Measurements from ENCODE around the gene SDHA. TPM values are rescaled to one million over a fixed set of nuclear protein-coding genes. Genes with fewer than 3 reads are reported as not detected.

SDHA gene
- total RNA-seq = 140 TPM

DNA sequence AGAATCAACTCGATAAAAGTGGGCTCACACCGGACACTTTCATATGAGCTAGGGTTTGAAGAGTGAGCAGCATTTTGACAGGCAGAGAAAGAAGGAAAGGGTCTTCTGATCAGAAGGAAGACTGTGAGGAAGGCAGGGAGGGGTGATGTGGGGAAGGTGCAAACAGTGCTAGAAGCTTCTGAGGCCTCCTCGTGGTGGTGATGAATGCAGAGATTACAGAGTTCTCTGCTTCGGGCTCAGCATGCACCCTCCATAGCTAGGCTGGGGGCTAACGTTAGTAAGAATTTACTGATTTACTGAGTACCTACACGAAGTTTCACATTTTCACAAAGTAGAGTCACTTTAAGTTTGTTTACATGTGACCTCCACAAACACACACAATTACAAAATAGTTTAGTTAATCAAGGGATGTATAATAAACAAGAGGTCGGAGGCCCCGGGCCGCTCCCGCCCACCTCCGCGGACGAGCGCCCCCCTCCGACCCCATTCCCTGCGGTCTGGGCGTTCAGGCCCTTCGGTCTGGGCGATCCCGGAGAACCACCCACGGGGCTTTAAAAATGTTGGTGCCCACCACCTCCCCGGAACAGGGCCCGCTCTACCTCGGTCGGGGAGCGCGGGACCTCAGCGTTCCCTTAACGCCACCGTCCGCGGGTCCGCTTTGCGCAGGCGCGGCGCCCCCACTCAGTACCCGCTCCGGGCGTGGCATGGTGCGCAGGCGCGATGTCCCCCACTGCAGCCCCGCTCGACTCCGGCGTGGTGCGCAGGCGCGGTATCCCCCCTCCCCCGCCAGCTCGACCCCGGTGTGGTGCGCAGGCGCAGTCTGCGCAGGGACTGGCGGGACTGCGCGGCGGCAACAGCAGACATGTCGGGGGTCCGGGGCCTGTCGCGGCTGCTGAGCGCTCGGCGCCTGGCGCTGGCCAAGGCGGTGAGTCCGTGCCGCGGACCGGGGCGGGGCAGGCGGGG, at the start of gene SDHA, which contains the start of gene CCDC127:
SDHA (plus strand) TSS at position 827 of the 963 bp plus-strand sequence; CDS start at position 863, 36 bp downstream.
CCDC127 (minus strand) TSS at position 660 of the 963 bp plus-strand sequence. CDS start 1,304 bp downstream, outside the sequence.
- DNase-seq (ENCODE audit: low spot score) = peak; percentile 97

DNA sequence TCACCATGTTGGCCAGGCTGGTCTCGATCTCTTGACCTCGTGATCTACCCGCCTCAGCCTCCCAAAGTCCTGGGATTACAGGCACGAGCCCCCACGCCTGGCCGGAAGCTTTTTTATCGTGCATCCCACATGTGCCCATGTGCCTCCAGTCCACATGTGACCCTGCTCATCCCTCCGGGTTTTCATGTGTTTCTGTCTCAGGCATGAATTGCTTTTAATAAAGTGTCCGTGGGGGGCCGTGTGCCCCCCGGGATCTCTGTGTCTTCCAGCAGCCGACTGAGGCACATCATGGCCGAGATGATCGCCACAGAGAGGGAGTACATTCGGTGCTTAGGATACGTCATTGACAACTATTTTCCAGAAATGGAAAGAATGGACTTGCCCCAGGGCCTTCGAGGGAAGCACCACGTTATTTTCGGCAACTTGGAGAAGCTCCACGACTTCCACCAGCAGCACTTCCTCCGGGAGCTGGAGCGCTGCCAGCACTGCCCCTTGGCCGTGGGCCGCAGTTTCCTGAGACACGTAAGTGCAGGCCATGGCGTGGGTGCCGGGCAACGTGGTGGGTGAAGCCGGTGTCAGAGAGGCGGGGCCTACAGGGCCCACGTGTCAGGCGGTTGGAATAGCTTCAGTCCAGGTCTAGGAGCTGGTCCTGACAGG, 48.9 kb upstream of the SDHA start:
- DNase-seq (ENCODE audit: low spot score) = peak; percentile 63

- no peak for DNase-seq (ENCODE audit: low spot score)
These were observed 48.4 kb upstream of the SDHA start for GRCh38 chr5:169728-170094.

DNA sequence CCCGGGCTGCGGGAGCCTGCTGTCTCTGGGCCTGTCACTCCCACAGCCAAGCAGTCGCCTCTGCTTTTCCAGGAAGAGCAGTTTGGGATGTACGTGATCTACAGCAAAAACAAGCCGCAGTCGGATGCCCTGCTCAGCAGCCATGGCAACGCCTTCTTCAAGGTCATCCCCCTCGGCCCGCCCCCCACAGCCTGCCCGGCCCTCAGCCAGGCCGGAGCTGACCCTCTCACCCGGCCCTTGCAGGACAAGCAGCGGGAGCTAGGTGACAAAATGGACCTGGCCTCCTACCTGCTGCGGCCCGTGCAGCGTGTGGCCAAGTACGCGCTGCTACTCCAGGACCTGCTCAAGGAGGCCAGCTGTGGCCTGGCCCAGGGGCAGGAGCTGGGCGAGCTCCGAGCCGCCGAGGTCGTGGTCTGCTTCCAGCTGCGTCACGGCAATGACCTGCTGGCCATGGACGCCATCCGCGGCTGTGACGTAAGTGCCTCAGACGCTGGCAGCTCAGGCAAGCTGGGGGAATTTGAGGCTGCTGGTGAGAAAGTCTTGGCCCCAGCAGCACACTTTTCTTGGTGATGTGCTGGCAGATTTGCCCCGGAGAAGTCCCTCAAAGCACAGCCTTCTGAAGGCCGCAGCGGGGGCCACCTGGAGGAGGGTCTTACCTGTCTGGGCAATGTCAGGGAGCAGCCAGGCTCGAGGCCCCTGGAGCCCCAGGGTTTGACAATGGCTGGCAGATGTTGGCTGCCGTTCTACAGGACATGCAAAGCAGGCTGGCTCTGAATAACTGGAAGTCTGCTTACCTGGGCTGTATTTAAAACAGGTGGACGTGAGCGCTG, 46.9 kb upstream of the SDHA start:
- no peak for DNase-seq (ENCODE audit: low spot score)

GRCh38 chr5:171801-172331, 46.3 kb upstream of the SDHA start:
- no peak for DNase-seq (ENCODE audit: low spot score)

DNA sequence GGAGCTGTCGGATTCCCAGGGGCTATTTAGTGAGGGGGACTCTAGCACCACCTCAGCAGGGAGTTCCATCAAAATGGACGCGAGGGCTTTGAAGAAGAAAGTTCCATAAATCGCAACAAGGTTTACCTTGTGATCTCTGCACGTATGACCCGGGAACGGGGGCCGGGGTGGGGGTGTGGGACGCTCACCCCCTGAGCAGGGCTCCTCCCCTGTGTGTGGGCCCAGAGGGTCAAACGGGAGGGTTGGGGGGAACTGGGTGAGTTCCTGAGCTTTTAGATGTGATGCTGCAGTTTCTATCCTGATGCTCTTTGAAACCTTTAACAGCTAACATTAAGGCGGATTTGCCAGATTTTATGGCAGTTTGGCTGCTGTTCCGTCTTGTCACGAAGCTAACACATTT, 45.7 kb upstream of the SDHA start:
- DNase-seq (ENCODE audit: low spot score) = no peak

DNA sequence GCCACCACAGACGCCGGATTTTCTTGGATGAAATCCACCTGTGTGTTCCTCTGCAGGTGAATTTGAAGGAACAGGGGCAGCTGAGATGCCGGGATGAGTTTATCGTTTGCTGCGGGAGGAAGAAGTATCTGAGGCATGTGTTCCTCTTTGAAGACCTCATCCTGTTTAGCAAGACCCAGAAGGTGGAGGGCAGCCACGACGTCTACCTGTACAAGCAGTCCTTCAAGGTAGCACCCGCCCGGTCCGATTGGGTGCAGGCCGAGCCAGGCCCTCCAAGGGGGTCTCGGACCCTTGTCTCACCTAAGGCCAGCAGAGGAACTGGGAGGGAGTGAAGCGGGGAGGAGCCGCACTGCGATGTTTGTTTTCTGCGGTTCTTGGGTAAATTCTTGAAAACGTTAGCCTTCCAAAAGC, 45.3 kb upstream of the SDHA start:
- DNase-seq (ENCODE audit: low spot score) = no peak

- DNase-seq (ENCODE audit: low spot score) = no peak
These were observed 44.5 kb upstream of the SDHA start for GRCh38 chr5:173392-174290.

GRCh38 chr5:174291-174600, 43.9 kb upstream of the SDHA start:
- no peak for DNase-seq (ENCODE audit: low spot score)

GRCh38 chr5:174876-175465, 43.1 kb upstream of the SDHA start:
- no peak for DNase-seq (ENCODE audit: low spot score)

DNA sequence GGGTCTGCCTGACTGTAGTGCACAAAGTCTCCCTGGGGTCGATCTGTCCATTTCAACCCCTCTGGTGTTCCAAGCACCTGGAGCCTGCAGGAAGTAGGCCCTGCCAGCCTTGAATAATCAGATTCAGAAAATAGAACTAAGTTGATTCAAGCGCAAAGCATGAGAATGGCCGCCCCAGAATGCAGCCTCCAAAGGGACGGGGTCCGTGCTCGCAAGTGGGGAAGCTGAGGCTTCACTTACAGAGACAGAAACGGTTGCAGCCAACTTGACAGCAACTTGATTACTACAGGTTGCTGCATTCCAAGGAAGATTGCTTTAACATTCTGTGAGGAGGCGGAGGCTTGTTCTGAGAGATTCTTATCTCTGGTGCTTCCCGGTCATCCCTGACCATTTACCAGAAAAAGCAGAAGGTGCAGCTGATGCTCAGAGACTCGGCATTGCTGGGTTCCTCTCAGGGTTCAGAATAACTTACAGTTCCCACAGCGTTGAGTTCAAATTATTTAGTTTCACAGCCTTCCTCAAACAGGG, 41.8 kb upstream of the SDHA start:
- DNase-seq (ENCODE audit: low spot score) = no peak

DNA sequence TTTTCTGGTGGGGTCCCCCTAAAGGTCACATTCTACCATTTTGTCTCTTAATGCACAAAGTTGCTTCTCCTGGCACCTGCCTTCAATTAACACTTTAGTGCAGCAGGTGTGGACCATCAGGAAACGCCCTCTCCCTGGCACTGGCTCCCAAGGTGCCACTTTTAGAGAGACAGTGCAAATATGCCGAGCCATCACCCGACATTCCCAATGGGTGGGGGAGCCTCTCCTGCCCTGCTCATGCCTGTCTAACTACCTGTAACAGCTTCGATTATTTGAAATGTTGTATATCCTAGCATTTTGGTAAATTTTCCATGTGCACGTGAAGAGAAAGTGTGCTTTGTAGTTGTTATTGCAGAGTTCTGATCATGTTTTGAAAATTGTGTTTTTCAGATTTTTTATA, 40.0 kb upstream of the SDHA start:
- DNase-seq (ENCODE audit: low spot score) = no peak

DNA sequence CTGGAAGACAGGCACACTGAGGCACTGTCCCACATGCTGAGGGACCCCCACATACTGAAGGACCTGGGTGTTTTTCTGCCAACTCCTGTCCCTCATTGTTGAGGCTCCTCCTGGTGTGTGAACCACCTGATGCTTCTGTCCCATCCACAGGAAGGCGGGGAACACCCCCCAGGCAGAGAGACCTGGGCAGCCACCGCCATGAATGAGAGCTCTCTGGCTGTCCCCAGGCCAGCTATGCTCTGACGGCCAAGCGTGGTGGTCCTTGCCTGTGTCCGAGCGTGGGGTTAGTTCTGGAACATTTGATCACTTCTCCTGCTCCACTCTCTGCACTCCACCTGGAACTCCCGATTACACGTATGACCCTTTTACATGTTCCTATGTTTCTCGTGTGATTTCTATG, 38.7 kb upstream of the SDHA start:
- DNase-seq (ENCODE audit: low spot score) = no peak

DNA sequence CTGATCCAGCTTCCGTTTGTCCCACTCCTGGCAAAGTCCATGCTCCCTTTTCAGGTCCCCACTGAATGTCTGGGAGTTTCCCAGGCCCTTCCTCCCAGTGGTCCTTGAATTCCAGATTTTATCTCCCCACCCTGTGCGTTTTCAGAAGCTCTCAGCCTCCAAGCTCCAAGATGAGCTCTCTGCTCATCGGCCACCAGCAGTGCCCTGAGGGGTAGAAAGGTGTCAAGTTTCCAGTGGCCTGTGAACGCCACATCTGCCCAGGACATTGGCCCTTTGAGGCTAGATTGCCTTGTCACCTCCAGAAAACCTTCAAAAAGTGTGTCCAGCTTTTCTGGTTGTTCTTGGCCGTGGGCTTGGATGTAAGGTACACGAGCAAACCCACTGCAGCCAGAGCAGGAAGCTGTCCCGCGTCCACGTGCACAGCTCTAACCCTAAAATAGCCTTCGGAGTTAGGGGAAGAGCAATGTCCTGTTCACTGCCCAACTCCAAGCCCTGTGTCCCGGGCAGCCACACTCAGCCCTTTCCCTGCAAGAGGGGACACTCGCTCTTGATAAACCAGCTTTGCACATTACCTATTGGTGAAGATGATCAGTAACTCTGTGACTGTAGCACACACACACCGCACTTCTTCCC, 37.7 kb upstream of the SDHA start:
- DNase-seq (ENCODE audit: low spot score) = no peak

DNA sequence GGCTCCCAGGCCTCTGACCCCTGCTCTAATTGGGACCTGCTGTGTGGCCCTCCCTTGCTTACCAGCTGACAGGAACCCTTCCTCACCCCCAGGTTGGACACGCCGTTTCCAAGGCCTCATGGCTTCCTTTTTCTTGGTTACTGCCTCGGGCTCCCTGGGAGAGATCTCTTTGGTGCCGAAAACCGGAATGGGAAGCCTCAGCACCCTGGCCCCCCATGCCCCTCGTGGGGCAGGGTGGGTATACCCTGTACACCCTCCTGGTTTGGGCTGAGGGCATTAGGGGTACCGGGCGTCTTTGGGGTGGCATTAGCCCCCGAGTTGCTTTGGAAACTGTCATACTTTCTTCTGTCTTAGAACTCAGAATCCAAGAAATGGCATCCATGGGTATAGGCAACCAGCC, 37.0 kb upstream of the SDHA start:
- DNase-seq (ENCODE audit: low spot score) = no peak

DNA sequence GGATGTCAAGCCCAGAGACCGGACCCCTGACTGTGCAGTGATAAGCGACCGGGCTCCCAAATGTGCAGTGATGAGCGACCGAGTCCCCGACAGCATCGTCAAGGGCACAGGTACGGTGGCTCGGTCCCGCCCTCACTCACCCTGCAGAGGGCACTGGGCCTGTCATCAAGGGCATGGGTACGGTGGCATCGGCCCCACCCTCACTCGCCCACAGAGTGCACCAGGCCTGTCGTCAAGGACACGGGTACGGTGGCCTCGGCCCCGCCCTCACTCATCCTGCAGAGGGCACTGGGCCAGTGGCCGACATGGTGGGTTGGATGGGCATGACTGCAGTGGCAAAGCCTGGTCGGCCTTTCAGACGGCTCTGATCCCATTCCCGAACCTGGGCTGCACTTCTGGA, 36.6 kb upstream of the SDHA start:
- no peak for DNase-seq (ENCODE audit: low spot score)

DNA sequence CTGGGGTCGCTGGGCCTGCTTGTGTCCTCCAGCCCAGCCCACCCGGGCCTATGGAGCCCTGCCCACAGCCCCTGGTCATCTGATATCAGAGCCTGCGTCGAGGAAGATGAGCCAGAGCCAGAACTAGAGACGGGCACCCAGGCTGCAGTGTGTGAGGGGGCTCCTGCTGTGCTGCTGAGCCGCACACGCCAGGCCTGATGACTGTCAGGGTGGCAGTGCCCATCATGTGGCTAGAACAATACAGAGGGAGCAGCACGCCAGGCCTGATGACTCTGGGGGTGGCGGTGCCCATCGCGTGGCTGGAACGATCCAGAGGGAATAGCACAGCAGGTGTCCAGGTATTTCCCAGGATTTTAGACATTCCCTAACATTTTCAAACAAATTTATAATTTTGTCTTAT, 36.0 kb upstream of the SDHA start:
- DNase-seq (ENCODE audit: low spot score) = no peak

GRCh38 chr5:184471-184870, 33.6 kb upstream of the SDHA start:
- no peak for DNase-seq (ENCODE audit: low spot score)

- DNase-seq (ENCODE audit: low spot score) = no peak
These were observed 32.7 kb upstream of the SDHA start for GRCh38 chr5:185095-186070.

All from mucosa of gallbladder (tissue), 1 donor.